ENCODE data around the gene MOB2. TPM values are rescaled to one million over a fixed set of nuclear protein-coding genes. Genes with fewer than 3 reads are reported as not detected.
A peak's percentile ranks its signal among the peaks of the same experiment; 100 is the strongest.

Gene MOB2
- total RNA-seq, 1 experiment from 2014 or later = 22.7 TPM

- Histone ChIP-seq H2AFZ (ENCODE audit: low read length) (no peak overlapping the region), H3K9me3 (ENCODE audit: control insufficient read depth, low read depth, low read length) (no peaks in the 10 kb centered on the region), H2BK120ac (ENCODE audit: low read depth, low read length, poor library complexity, severe bottlenecking) (no peak overlapping the region), H3K4ac (ENCODE audit: low read depth, low read length) (no peak overlapping the region), H3K4me1 (ENCODE audit: insufficient read depth, low read length) (peaks cover 3% of the 10 kb centered on the region; the same call in 1 of the 2 replicates), H3K56ac (ENCODE audit: insufficient read length, low read depth, low read length) (no peak overlapping the region), H3K27me3 (ENCODE audit: insufficient read depth, low read length) (no peaks in the 10 kb centered on the region), H3T11ph (ENCODE audit: low read length) (no peak overlapping the region), H3K18ac (ENCODE audit: insufficient read length, low read depth, low read length) (no peak overlapping the region), H4K20me1 (ENCODE audit: control insufficient read depth, insufficient read depth, insufficient read length) (no peaks in the 10 kb centered on the region), H4K8ac (replicated peaks; ENCODE audit: insufficient read length, low read depth, low read length) (no peak overlapping the region), H2BK5ac (ENCODE audit: insufficient read length, low read length) (no peak overlapping the region), H4K5ac (ENCODE audit: insufficient read length, low read depth, low read length) (no peak overlapping the region), H3K23me2 (ENCODE audit: insufficient read length, low read depth, low read length, poor library complexity, severe bottlenecking) (no peaks in the 10 kb centered on the region), H3K27ac (ENCODE audit: insufficient read length, low read depth, low read length) (no peak overlapping the region), H2AK5ac (ENCODE audit: insufficient read length, low read length) (no peak overlapping the region), H2BK15ac (ENCODE audit: low read depth, low read length) (no peak overlapping the region), H2BK12ac (ENCODE audit: insufficient read length, low read depth, low read length) (no peak overlapping the region), H3K79me1 (ENCODE audit: insufficient read depth, low read depth, low read length, poor library complexity, severe bottlenecking) (peaks cover 2% of the 10 kb centered on the region), H2BK20ac (ENCODE audit: low read depth, low read length, poor library complexity, severe bottlenecking) (no peak overlapping the region), H3K23ac (ENCODE audit: insufficient read length, low read depth, low read length) (no peak overlapping the region), H4K91ac (ENCODE audit: insufficient read length, low read depth, low read length) (no peak overlapping the region), H3K4me2 (ENCODE audit: insufficient read depth, insufficient read length, low read length) (no peak overlapping the region), H3K14ac (ENCODE audit: insufficient read depth, low read length) (no peak overlapping the region; the same call in 1 of the 2 replicates), H3K79me2 (ENCODE audit: insufficient read depth, low read length) (no peaks in the 10 kb centered on the region), H3K9ac (ENCODE audit: extremely low read depth, insufficient read length, low read length) (no peak overlapping the region)
- H3K9me3 Mint-ChIP-seq = no peaks in the 10 kb centered on the region
- DNase-seq = no peak
- H3K36me3 Mint-ChIP-seq (ENCODE audit: insufficient read depth in 1 of 3, low read depth in 3 of 3) = no peaks in the 10 kb centered on the region
- H3K4me3 Mint-ChIP-seq = peak overlapping the region in 1 of 2 experiments; percentile 6; a peak in 1 of 5 replicates
- peak overlapping the region in 2 of 3 experiments; percentile 45 to 72; a peak in 3 of 7 replicates for H3K27ac Mint-ChIP-seq
- peaks cover 18 to 41% of the 10 kb centered on the region in 2 experiments for H3K4me1 Mint-ChIP-seq
- WGBS (ENCODE audit: extremely low coverage, insufficient read length, low lambda C conversion rate) = no CpG with 5 or more reads among the region's 19 CpGs
- TF ChIP-seq, protein P1, sequence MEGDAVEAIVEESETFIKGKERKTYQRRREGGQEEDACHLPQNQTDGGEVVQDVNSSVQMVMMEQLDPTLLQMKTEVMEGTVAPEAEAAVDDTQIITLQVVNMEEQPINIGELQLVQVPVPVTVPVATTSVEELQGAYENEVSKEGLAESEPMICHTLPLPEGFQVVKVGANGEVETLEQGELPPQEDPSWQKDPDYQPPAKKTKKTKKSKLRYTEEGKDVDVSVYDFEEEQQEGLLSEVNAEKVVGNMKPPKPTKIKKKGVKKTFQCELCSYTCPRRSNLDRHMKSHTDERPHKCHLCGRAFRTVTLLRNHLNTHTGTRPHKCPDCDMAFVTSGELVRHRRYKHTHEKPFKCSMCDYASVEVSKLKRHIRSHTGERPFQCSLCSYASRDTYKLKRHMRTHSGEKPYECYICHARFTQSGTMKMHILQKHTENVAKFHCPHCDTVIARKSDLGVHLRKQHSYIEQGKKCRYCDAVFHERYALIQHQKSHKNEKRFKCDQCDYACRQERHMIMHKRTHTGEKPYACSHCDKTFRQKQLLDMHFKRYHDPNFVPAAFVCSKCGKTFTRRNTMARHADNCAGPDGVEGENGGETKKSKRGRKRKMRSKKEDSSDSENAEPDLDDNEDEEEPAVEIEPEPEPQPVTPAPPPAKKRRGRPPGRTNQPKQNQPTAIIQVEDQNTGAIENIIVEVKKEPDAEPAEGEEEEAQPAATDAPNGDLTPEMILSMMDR (conservative IDR thresholded peaks at IDR 0.05) = no peak
- H3K27me3 Mint-ChIP-seq (ENCODE audit: low read depth) = no peaks in the 10 kb centered on the region; the same call in 1 of the 2 replicates
These were observed 29.9 kb upstream of the MOB2 start for GRCh38 chr11:1516273-1517067.
